ENCODE measurements around the gene NEUROG3.
"Not testable (repeated sequence)": the region's sequence is repeated elsewhere in the genome, so short reads cannot be mapped to it uniquely, and the experiment has no call there.

The NEUROG3 gene

DNA sequence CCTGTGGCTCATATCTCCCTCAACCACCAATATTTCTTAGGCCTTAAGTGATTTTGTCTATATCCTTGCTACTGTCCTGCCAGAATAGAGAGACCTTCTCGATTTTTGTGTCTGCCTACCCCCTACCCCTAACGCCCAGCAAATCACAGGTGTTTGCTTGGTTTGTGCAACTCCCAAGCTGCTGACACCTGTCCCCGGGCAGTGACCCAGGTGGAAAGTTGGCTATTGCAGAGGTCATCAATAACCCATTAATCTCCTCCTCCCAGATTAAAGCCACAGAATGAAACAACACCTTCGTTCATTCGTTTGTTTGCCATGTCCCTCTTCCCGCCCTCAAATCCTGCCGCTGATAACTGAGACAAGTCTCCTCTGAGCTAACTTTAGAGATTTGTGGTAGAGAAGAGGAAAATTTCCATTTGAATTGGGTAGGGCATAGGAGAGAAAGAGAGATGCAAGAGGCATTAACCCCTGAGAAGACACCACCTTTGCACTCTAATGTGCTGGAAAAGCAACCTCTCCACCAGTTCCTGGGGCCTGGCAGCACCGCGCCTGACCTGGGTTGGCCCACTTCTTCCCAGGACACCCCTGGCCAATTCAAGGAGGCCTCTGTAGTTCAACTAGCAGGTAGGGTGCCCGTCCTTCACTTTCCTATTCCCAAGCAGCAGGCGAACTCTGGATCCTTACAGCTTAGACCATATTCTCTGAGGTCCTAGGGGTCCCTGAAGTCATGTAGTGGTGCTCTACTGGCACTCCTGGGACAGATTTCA lies 3.0 kb downstream of the NEUROG3 start:
- no peak for DNase-seq

DNA sequence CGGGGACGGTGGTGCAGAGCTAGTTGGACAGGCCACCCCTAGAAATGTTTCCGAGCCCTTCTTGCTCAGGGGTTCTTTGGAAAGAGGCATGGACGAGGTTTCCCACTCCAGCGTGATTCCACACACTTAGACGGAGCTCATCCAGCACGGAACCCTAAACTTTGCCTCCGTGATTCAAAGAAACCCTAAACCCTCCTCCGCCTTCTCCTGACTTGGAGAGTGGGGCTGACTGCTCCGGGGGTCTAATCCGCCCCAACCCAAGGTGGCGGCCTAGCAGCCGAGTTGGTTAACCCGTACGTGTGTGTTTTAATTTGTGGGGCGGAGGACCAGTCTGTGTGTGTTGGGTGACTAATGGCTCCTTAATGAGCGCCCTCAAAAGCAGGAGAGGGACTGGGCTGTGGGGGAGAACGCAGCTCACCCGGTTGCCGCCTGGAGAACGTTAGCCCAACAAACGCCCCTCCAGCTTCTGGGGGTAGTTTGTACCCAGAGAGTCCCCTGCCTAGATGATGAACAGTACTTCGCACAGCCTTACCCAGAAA lies 3.8 kb downstream of the NEUROG3 start:
- no peak for DNase-seq

DNA sequence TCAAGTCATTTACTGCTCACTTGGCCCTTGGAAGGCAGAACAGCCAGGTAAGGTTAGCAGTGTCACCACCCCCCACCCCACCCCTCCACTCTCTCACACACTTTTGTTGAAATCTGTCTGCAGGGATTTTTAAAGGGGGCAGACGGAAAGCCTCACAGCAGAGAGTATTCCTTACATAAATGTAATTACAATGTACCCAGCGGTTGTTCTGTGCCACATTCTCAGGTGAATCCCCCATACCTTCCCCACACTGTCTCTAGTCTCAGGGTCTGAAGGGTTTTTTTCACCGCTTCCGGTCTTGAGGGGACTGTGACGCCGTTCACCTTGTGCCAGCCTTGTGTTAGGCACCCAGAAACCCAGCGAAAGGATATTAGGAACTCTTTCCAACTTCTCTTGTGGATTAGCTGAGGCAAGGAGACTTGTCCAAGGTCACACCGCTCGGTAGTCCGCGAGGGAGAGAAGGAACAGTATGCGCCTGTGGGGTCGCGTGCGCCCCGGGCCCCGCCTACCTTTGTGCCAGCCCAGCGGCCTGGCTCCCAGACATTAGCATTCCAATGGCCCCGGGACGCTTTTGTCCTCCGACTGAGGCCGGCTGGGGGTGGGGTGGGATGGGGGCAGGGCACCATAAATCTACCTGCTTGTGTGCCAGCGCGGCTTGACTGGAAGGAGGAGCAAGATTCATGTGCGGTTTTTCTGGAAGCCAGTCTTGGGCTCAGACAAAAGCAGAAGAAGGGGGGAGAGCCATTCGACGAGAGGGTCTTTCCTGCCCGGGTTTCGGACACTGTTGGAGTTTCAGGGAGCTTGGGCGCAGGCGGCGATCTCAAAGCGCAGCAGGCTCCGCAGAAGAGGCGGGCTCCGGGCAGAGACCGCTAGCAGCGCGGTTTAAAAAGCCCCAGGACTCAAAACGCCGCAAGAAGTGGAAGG lies 4.5 kb downstream of the NEUROG3 start:
- no peak for DNase-seq

DNA sequence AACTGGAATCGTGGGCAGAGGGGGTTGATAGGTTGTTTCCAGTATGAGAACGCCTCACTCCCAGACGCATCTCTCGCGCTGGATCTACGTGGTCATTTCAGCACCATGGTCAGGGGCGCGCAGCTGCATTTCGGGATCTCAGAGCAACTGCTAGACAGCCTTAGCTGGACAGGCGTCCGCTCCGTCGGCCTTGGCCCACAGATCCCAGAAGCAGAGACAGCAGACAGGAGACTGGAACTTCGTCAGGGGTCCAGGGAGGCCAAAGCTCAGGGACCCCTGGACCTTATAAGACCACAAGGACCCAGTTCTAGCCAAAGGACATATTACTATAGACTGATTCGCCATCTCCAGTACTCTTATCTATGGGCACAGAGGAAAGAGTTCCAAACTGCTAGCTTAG lies 5.3 kb downstream of the NEUROG3 start:
- no peak for DNase-seq

DNA sequence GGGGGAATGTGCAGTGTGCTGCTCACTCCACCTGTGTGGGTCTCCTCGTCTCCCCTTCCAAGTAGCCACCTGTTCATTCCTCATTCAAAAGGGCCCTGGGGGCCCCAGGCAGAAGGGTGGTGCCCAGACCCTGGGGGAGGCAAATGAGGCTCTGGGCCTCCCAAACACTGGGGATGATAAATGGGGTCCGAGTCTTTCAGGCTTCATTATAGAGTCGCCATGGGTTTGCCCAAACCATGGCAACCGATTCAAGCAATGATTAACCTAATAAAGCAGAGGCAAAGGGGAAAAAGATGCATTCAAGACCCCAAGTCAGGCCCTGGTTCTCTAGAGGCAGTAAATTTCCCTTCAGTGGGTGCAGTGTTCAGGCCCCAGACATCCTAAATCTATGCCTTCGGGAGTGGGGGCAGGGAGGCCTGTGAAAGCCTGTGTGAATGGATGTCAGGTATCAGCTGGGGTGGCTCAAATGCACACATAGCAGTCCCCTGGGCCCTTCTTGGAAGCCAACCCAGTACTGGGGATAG lies 10.4 kb downstream of the NEUROG3 start:
- no peak for DNase-seq

DNA sequence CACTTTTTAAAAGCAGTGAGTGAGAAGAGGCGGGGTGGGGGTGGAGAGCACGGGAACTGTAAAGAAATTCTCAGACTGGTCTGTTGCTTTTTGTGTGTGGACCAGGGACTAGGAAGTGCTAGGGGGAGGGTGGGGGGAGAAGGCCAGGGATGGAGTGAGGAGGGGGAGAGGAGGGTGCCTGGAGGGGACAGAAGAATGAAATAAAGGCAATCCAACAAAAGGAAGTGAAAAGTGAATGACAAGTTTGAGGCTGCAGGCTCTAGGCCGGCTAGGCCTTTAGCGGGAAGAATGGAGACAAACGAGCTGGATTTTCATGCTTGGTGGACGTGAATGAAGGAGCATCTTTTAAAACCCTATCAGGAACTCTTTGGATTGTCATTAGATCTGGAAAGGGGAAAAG lies 13.7 kb downstream of the NEUROG3 start:
- DNase-seq, result no peak

DNA sequence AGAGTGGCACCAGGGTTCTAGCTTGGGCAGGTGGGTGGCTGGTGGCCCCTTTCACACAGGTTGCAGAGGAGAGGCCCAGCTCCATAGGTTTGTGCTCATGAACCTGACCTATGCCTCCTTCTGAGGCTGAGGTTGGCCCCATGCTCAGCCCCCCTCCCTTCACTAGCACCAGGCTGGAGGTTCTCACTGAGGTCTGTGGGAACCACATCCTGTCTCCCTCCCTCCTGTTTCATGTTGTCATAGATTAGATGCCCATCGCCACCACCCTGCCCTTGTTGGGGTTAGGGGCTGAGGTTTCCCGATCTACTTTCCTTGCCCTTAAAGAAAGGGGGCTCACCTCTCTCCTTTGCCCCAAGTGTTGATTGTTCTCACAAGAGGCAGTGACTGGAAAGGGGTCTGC lies 14.7 kb downstream of the NEUROG3 start:
- DNase-seq, result no peak

DNA sequence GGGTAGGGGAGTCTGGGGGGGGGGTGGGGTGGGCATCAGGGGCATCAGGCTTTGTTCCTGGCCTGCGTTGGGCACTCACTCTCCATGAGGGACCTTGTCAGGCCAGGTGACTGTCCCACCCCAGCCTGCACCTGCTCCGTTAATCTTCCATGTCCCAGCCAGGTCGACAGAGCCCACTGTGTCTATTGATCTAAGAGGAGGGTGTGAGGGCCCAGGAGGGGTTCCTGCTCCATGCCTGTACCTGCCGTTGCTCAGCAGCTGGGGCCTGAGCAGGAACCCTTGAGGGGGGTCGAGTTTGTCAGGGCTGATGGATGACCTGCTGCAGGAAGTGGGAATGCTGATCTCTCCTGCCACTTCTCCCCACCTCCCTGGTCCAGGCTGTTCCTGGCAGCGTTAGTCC lies 18.6 kb downstream of the NEUROG3 start:
- DNase-seq, result no peak

DNA sequence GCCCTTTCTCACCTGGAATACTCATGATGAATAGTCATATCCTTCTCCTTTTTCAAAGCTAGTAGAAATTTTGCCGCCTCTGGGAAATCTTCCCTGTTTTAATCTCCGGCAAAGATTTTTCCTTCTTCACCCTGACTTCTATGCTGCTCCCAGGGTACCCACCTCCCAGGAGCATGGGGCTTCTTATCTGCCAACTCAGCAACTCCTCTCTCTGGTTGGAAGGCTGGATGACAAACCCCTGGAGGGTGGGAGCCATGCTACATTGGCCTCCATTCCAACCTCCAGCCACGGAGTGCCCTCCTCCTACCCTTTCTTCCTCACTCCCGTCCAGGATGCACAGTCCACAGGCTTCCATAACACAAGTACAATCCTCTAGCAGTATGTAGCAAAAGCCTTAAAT lies 19.9 kb downstream of the NEUROG3 start:
- DNase-seq, result no peak

DNA sequence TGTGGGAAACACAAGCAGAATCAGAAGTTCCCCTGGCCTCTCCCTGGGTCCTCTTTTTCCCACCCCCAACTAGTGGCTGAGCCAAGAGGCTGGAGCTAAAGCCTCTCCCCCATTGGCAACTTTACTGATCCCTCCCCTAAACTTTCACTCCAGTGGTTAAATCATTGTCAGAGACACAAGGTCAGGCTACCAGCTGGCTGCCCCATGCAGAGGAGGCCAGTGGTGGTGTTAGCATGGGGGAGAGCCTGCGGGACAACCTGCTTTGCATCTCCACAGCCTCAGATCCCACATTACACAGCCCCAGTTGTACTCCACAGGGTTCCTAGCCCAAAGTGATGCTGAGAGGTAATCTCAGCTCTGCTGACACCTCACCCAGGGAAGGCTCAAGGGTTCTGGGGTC lies 21.0 kb downstream of the NEUROG3 start:
- DNase-seq, result no peak

DNA sequence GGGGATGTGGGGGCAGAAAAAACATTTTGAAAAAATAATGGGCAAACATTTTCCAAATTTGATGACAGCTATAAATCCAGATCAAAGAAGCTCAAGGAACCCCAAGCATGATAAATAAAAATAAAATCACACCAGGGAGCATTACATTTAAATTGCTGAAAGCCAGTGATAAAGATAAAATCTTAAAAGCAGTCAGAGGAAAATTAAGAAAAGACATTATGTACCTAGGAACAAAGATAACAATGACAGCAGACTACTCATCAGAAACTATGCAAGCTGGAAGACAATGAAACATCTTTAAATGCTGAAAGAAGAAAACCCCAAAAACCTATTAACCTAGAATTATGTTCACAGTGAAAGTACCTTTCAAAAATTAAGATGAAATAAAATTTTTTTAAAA lies 23.3 kb downstream of the NEUROG3 start:
- no peak for DNase-seq

DNA sequence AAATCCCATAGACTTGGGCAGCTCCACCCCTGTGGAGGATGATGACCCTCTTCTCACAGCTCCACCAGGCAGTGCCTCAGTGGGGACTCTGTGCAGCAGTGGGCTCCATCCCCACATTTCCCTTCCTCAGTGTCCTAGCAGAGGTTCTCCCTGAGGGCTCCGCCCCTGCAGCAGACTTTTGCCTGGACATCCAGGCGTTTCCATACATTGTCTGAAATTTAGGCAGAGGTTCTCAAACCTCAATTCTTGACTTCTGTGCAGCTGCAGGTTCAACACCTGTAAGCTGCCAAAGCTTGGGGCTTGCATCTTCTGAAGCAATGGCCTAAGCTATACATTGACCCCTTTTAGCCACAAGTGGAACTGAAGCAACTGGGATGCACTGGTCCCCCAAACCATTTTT lies 31.8 kb downstream of the NEUROG3 start:
- no peak for DNase-seq

DNA sequence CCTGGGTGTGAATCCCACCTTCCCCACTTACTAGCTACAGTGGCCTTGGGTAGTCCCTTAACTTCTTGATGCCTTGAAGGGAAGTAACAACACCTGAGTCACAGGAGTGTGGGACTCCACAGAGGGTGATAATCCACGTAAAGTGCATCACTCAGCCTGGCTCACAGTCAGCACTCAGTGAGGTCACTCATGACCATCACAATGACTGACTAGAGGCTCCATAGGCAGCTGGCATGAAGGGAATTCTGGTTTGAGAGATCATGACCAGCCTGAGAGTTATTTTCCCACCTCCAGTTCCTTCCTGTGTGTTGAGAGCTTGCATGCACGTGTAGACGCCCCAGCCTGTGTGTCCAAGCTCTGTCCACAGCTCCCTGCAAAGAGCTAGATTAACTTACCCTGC lies 34.8 kb downstream of the NEUROG3 start:
- no peak for DNase-seq

DNA sequence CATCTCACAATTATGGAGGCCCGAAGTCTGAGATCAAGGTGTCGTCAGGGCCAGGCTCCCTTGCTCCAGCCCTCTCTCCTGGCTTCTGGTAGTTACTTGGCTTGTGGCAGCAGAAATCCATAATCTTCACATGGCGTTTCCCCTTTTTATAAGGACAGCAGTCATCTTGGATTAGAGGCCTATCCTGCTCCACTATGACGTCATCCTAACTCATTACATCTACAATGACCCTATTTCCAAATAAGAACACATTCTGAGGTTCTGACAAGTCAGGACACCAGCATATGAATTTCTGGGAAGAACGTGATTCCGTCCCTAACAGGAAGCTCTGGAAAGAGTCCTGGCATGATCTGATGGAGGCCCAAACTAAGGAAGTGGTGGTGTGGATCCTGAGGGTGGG lies 35.8 kb downstream of the NEUROG3 start:
- no peak for DNase-seq

DNA sequence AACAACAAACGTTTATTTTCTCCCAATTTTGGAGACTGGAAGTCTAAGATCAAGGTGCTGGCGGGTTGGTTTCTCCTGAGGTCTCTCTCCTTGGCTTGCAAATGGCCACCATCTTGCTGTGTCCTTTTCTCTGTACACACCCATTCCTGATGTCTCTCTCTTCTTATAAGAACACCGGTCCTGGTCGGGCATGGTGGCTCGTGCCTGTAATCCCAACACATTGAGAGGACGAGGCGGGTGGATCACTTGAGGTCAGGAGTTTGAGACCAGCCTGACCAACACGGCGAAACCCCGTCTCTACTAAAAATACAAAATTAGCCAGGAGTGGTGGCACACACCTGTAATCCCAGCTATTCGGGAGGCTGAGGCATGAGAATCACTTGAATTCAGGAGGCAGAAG lies 36.7 kb downstream of the NEUROG3 start:
- not testable (repeated sequence) for DNase-seq

DNA sequence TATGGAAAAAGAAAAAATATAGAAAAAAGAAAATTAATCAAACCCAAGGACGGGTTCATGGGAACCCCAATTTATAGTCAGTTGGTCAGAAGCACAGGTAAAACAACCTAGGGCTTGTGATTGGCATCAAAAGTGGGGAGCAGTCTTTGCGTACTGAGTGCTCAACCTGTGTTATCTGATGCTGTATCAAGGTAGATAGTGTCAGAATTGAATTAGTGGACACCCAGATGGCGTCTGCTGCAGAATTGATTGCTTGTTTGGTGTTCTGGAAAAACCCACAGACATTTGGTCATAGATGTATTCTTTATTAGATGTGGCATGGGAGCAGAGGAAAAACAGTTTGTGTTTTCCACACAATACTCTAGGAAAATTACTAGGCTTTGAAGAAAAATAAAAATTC lies 39.6 kb downstream of the NEUROG3 start:
- no peak for DNase-seq

DNA sequence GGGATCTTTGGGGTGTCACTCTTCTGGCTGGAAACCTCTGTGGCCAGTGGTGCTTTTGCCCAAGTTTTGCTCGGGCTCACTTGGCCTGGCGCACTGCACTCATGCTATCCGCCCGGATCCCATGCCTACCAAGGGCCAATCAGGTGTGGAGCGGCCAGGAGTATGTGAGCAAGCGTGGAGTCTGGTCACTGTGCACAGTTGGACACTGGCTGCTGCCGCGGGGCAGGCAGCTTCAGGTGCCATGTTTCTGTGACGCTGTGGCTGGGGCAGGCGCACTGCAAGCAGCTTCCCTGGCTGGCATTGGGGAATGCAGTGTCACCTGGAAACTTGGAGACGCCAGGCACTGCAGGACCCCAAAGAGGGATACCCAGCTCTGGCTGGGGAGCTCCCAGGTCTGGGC lies 45.3 kb downstream of the NEUROG3 start:
- DNase-seq, result no peak

Data from CD4-positive, alpha-beta T cell treated with Interleukin-4 for 4 hours (primary cell).